Germinal center (tissue), 1 donor: ENCODE results near the gene ARL5A.
A peak's percentile ranks its signal among the peaks of the same experiment; 100 is the strongest.

Experiments used
- DNase-seq: peaks from one replicate; pipeline ENCODE4 v3.0.0; 2012; ENCODE audit warnings: mixed read lengths, low spot score

Gene ARL5A

GRCh38 chr2:151766437-151767153 is 61.6 kb downstream of the ARL5A start:
- DNase-seq = peak; percentile 28

- peak; percentile 57 for DNase-seq
Observed at GRCh38 chr2:151765760-151766410, 62.3 kb downstream of the ARL5A start.

GRCh38 chr2:151762694-151763093 is 65.5 kb downstream of the ARL5A start:
- no peak for DNase-seq

- no peak for DNase-seq
Observed at GRCh38 chr2:151761687-151762086, 66.5 kb downstream of the ARL5A start.

GRCh38 chr2:151761193-151761592 is 67.0 kb downstream of the ARL5A start:
- DNase-seq = no peak

- DNase-seq = no peak
Observed at GRCh38 chr2:151760139-151760650, 68.0 kb downstream of the ARL5A start.

- DNase-seq = no peak
Observed at GRCh38 chr2:151758744-151759143, 69.5 kb downstream of the ARL5A start.

- DNase-seq = no peak
Observed at GRCh38 chr2:151757861-151758260, 70.4 kb downstream of the ARL5A start.

GRCh38 chr2:151756820-151757219 is 71.4 kb downstream of the ARL5A start:
- DNase-seq = no peak

GRCh38 chr2:151754253-151754897 is 73.8 kb downstream of the ARL5A start:
- DNase-seq = no peak

GRCh38 chr2:151753540-151753939 is 74.7 kb downstream of the ARL5A start:
- DNase-seq = no peak
